HG03432 (cell line): ENCODE results near the gene COL18A1.
"Not testable (repeated sequence)": the region's sequence is repeated elsewhere in the genome, so short reads cannot be mapped to it uniquely, and the experiment has no call there.

Experiments
- ATAC-seq: cut with Tn5 transposase; IDR thresholded peaks from one replicate; pipeline ENCODE4 v1.9.1; 2021; ENCODE audit warnings: mild to moderate bottlenecking, moderate library complexity; ENCODE audit not compliant: unreplicated experiment

The COL18A1 gene

DNA sequence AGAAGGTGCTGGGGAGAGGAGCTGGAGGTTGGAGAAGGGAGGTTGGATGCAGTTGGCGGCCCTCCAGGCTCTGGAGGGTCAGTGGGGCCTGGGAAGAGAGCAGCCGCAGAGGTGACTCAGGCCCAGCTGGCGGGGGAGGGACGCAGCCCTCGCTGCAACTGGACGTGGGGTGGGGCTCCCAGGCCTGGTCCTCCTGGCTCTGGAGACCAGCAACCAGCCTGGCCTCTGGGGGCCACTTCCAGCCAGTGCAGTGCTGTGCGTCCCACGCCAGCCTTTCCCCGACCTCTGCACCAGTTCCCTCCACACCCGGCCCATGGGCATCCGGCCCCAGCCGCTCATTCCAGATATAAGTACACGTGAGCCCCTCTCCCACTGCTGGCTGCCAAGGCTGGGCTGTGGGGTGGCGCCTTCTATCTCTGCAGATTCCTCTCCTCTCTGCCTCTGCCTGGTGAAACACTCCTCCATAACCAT is 38.0 kb upstream of the COL18A1 start:
- no peak for ATAC-seq

GRCh38 chr21:45367402-45368351 is 37.3 kb upstream of the COL18A1 start:
- ATAC-seq, result no peak

DNA sequence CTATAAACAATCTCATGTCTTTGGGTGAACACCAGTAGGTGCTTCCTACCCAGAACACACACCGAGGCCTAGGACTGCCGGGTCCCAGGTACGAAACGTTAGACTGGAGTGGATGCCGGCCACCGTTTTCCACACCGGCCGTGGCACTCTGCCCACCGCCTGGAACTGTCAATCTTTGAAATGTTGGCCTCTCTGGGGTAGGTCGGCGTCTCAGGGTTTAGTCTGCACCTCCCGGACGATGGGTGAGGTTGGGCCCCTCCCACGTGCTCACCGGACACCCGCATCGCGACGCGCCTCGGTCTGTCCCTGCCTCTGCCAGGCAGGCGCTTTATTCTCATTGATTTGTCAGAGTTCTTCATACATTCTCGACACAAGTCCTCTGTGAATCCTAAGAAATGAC is 35.9 kb upstream of the COL18A1 start:
- ATAC-seq, result not testable (repeated sequence)

DNA sequence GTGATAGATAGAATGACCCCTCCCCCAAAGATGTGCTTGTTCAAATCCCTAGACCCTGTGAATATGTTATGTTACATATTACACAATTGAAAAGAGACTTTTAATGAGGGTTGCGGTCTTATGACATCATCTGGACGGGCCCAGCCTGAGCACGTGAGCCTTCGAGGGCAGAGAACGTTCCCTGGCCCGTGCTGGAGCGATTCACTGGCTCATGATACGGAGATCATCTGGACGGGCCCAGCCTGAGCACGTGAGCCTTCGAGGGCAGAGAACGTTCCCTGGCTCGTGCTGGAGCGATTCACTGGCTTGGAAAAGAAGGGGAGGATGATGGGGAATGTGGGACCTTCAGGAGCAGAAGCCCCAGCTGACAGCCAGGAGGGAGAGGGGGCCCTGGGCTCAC is 34.4 kb upstream of the COL18A1 start:
- ATAC-seq, result no peak

DNA sequence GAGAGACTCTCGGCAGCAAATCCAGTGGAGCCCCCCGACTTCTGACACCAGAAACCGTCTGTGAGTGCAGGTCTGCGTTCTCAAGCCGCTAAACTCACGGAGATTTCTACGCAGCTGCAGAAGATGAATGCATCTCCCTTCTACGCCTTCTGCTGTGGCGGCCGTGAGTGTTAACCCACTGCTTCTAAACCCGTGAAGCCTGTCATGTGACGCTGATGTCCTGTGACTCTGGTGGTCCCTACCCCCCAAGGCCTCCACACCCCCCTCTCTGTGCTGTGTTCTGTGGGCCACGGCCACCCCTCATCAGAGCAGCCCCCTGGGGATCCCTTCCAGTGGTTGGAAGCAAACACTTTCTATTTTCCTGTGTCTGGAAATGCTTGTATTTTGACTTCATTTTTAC is 33.9 kb upstream of the COL18A1 start:
- ATAC-seq, result no peak

DNA sequence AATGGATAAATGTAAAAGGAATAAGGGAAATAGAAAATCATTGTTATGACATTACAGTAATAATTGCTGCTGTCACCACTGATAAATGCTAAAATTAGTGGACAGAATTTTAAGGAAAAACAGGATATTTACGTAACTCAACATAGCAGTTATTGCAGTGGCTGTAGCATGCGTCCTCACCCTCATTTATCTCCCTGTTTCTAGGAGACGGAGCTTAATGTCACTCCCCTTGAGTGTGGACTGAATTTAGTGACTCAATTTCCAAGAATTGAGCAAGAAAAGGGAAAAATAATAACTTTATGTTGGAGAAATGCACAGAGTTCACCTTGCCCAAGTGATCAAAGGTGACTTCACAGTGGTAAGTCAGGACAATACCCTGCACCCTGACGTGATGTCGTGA is 33.3 kb upstream of the COL18A1 start:
- ATAC-seq, result no peak

GRCh38 chr21:45372732-45373355 is 32.1 kb upstream of the COL18A1 start:
- no peak for ATAC-seq

DNA sequence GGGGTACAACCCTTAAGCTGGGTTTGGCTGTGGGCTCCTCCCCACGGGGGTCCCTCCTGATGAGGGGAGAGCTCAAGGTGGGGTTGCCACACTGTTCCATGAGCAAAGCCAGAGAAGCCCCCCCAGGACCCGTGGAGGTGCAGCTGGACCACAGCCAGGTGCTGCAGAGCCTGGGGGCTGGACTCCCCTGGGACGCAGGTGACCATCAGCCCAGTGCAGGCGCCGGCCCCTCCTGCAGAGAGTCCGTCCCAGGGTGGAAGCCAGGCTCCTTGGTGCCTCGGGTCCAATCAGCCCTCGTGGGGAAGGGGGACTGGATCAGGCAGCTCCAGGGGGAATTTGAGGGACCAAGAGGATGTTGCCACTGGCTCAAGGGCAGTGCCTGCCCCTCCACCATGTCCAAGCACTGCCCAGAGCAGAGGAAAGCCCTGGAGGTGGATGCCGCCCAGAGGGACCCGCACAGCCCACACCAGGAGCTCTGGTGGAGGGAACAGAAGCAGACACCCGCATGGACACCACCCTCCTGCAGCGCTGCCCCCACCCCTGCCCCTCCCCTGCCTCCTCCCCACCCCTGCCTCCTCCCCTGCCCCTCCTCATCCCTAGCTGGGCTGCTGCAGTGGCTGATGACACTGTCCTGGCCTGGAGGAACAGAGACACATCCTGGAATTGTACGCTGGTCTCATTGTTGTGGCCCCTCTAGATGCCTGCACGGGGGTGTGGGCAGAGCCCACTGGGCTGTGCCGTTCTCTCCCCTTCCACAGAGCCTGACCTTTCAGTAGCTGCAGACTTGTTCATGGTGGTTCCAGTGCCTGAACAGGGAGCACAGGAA is 30.8 kb upstream of the COL18A1 start:
- no peak for ATAC-seq

- ATAC-seq, result no peak
Measured at GRCh38 chr21:45374826-45375455, 30.0 kb upstream of the COL18A1 start.

DNA sequence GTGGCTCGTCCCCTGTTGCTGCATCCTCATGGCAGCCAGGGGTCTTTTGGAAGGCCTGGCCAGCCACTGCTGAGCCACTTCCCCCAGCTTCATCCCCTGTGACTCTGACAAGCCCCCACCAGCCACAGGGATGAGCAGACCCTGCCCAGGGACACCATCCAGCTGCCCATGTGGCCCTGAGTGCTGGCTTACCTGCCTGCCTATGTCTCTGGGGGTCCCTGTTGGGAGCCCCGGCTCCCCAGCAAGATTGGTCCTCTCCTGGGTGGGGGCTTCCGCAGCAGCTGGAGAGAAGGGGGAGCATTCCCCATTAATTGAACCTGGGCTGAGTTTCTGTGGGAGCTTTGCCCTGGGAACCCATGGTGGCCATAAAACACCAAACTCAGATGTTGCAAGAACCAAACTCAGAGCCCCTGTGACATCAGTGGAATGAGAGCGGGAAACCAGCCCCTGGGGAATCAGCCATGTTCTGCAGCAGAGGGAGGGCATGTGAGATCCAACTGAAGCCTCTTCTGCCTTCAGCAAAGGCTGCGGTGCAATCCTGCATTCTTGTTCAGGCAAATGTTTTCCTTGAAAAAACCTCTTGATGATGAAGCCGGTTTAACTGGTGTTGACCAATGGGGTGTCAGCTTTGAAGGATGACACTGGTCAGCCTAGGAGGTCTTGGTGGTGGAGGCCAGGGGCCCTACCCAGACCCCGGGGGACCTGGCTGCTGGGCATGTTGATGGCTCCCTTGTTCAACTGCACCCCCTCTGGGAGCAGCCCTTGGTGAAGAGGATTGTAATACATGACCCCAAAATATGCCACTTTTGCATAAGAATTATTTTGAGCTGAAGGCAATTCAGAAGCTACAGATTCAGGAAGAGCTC is 28.3 kb upstream of the COL18A1 start:
- ATAC-seq, result no peak

DNA sequence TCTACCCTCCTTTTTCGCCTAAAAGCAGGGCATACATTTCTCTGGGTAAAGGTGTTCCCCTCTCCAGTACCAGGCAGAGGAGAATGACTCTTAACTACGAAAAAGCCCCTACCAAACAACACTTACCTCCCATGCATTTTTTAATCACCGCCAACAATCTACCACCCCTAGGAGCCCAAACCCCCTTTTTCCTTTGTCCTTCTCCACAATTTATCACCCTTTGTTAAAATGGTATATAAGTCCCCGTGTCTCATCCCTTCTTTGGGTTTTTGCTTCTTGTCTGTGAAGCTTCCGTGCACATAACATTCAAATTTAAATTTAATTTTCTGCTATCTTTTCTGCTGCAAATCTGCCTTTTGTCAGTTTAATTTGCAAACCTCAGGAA is 27.6 kb upstream of the COL18A1 start:
- no peak for ATAC-seq

- no peak for ATAC-seq
Measured at GRCh38 chr21:45377866-45378257, 27.1 kb upstream of the COL18A1 start.

DNA sequence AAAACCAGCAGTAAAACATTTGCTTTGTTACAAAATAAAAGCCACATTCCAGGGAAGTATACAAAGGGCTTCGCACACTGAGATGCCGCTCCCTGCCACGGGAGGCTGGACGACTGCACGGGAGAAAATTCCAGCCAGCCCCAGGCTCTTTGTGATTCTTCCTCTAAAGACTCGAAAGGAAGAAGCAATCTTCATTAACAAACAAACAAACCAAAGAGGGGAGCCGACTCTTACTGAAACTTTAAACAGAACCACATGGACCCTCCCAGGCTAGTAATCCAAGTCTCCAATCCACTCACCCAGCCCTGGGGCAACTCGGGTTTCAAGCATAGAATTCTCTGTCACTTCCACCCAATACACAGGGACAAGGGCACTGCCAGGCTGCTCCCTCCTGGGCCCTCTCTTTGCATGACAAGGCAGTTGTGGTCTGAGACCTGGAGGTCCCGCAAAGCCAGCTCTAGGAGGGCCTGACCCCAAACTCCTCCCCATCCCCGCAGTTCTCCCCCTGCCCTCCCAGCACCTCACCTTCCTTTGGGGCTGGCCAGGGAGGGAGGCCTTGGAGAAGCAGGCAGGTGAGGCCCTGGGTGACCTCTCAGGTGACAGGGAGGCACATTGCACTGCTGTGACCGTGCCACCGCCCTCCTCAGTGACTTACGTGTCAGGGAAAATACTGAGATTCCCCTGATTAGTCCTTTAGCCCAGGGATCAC is 26.6 kb upstream of the COL18A1 start:
- ATAC-seq, result no peak

- ATAC-seq, result no peak
Measured at GRCh38 chr21:45379171-45379900, 25.6 kb upstream of the COL18A1 start.

- ATAC-seq, result no peak
Measured at GRCh38 chr21:45379901-45380330, 25.0 kb upstream of the COL18A1 start.

GRCh38 chr21:45380566-45380965 is 24.4 kb upstream of the COL18A1 start:
- no peak for ATAC-seq

DNA sequence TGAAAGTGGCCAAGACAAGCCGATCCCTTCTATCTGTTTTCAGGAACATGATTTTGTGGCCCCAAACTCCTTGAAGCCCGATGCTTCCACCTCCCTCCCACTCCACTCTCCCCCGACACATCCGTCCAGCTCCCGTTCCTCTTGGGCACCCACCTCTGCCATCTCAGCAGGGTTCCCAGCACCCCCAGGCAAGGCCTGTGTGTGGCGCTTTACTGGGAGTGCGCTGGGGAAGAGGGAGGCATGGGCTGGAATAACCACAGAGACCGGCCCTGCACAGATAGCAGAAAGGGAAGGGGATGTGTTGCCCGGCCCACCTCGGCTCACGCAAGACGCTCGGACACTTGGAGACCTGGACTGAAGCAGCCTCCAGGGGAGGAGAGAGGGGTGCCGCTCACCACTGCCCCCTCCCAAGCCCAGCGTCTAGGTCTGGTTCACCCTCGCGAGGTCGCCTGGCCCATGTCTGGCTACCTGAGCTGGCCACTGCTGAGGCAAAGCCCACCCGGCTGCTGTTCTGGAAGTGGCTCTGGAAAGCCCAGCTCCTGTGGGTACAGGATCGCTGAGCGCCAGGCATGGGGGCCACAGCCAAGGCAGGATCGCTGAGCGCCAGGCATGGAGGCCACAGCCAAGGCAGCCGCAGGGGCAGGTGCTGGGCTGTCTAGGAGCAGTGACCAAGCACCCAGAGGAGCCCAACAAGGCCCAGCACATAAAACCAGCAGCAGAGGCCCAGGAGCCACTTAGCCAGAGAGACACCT is 23.8 kb upstream of the COL18A1 start:
- no peak for ATAC-seq
